Hematopoietic multipotent progenitor cell (in vitro differentiated cells): ENCODE results near the gene ADIRF. TPM values are rescaled to one million over a fixed set of nuclear protein-coding genes. Genes with fewer than 3 reads are reported as not detected.
"Not testable (repeated sequence)": the region's sequence is repeated elsewhere in the genome, so short reads cannot be mapped to it uniquely, and the experiment has no call there.

Source experiments
- DNase-seq, 3 donors: peaks; one replicate each; pipeline ENCODE4 v3.0.0-alpha.2; 2011 to 2015; ENCODE audit warnings: low read depth in 2 of 3, low spot score in 2 of 3
- total RNA-seq: library from RNA; depleted of rRNA; stranded (reverse); fragments of >200 nt; gene quantifications from one replicate; pipeline ENCODE4 v1.2.3, GENCODE V29; 2012

The ADIRF gene
- total RNA-seq, 1 donor, result not detected

GRCh38 chr10:86976362-86977056 is 8.2 kb downstream of the ADIRF start:
- DNase-seq, result no peak

- DNase-seq, result not testable (repeated sequence)
Measured at GRCh38 chr10:86978457-86978856, 10.2 kb downstream of the ADIRF start.

- no peak for DNase-seq
Measured at GRCh38 chr10:86979296-86979818, 11.1 kb downstream of the ADIRF start.

- no peak for DNase-seq
Measured at GRCh38 chr10:86979977-86980448, 11.7 kb downstream of the ADIRF start.

- DNase-seq, result not testable (repeated sequence)
Measured at GRCh38 chr10:86981020-86981419, 12.7 kb downstream of the ADIRF start.

GRCh38 chr10:86981716-86982115 is 13.4 kb downstream of the ADIRF start:
- no peak for DNase-seq

- DNase-seq, result not testable (repeated sequence)
Measured at GRCh38 chr10:86984498-86984897, 16.2 kb downstream of the ADIRF start.

GRCh38 chr10:86988520-86988919 is 20.2 kb downstream of the ADIRF start:
- no peak for DNase-seq

- DNase-seq, result not testable (repeated sequence)
Measured at GRCh38 chr10:86991362-86991761, 23.1 kb downstream of the ADIRF start.

- no peak for DNase-seq
Measured at GRCh38 chr10:86992456-86992855, 24.2 kb downstream of the ADIRF start.

- no peak for DNase-seq
Measured at GRCh38 chr10:86992929-86993328, 24.6 kb downstream of the ADIRF start.

GRCh38 chr10:86999802-87000403 is 31.6 kb downstream of the ADIRF start:
- DNase-seq, result peak in 1 of 3 donors; percentile 4

- no peak for DNase-seq
Measured at GRCh38 chr10:87000491-87000890, 32.2 kb downstream of the ADIRF start.

- not testable (repeated sequence) for DNase-seq
Measured at GRCh38 chr10:87007124-87007523, 38.8 kb downstream of the ADIRF start.

- DNase-seq, result not testable (repeated sequence)
Measured at GRCh38 chr10:87007674-87008073, 39.4 kb downstream of the ADIRF start.

- not testable (repeated sequence) for DNase-seq
Measured at GRCh38 chr10:87008303-87008702, 40.0 kb downstream of the ADIRF start.

- not testable (repeated sequence) for DNase-seq
Measured at GRCh38 chr10:87009134-87009696, 40.9 kb downstream of the ADIRF start.

GRCh38 chr10:87013528-87013927 is 45.2 kb downstream of the ADIRF start:
- DNase-seq, result peak in 2 of 3 donors; percentile 11 to 21

GRCh38 chr10:87014986-87015716 is 46.9 kb downstream of the ADIRF start:
- DNase-seq, result not testable (repeated sequence)

- DNase-seq, result not testable (repeated sequence)
Measured at GRCh38 chr10:87018127-87018526, 49.8 kb downstream of the ADIRF start.

GRCh38 chr10:87019066-87019465 is 50.8 kb downstream of the ADIRF start:
- not testable (repeated sequence) for DNase-seq
